ENCODE results near the gene MOBP.
"Not testable (repeated sequence)": the region's sequence is repeated elsewhere in the genome, so short reads cannot be mapped to it uniquely, and the experiment has no call there.

MOBP gene

GRCh38 chr3:39457361-39457760 is 10.1 kb upstream of the MOBP start (continued):
- TF ChIP-seq ZNF830 (tag by site-specific recombination; IDR thresholded peaks at IDR 0.05; ENCODE audit: low read depth) (no peak), ZNF114 (tag by site-specific recombination; IDR thresholded peaks at IDR 0.05) (no peak)
- TF ChIP-seq, protein P1, sequence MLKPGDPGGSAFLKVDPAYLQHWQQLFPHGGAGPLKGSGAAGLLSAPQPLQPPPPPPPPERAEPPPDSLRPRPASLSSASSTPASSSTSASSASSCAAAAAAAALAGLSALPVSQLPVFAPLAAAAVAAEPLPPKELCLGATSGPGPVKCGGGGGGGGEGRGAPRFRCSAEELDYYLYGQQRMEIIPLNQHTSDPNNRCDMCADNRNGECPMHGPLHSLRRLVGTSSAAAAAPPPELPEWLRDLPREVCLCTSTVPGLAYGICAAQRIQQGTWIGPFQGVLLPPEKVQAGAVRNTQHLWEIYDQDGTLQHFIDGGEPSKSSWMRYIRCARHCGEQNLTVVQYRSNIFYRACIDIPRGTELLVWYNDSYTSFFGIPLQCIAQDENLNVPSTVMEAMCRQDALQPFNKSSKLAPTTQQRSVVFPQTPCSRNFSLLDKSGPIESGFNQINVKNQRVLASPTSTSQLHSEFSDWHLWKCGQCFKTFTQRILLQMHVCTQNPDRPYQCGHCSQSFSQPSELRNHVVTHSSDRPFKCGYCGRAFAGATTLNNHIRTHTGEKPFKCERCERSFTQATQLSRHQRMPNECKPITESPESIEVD (tag by site-specific recombination; IDR thresholded peaks at IDR 0.05) = no peak

- ChIA-PET POLR2A (interaction anchor here (0.6 kb wide), 1 partner anchor 23 kb away, joined by 5 read pairs; no protein-coding TSS in a partner anchor), CTCF (interaction anchor here (0.6 to 4.5 kb wide), 3 partner anchors 11 to 720 kb away, joined by 3 to 19 read pairs (median 3); no protein-coding TSS in a partner anchor)
- not testable (repeated sequence) for H3K4me3 ChIP-seq (ENCODE audit: low read depth, low read length); H3K9me3 ChIP-seq (ENCODE audit: control insufficient read depth, insufficient read depth, low read depth, low read length); H3K27ac ChIP-seq (ENCODE audit: extremely low read depth, low read depth, low read length); H3K36me3 ChIP-seq (ENCODE audit: control insufficient read depth in 2 of 2, insufficient read depth in 1 of 2, low read length in 2 of 2); H3K4me1 ChIP-seq (ENCODE audit: control insufficient read depth, insufficient read depth, low read length)
Observed at GRCh38 chr3:39458579-39458978, 8.9 kb upstream of the MOBP start.

- ChIA-PET CTCF (interaction anchor here (0.7 to 4.5 kb wide), 2 partner anchors 11 to 13 kb away, joined by 4 to 19 read pairs; no protein-coding TSS in a partner anchor), POLR2A (no interaction called here)
- Histone ChIP-seq H3K36me3 (ENCODE audit: control insufficient read depth in 2 of 2, insufficient read depth in 1 of 2, low read length in 2 of 2) (no peaks in the 10 kb centered on the region), H3K4me1 (ENCODE audit: control insufficient read depth, insufficient read depth, low read length) (no peaks in the 10 kb centered on the region), H3K9me3 (ENCODE audit: control insufficient read depth, insufficient read depth, low read depth, low read length) (no peaks in the 10 kb centered on the region), H3K4me3 (ENCODE audit: low read depth, low read length) (no peak overlapping the region), H3K27ac (ENCODE audit: extremely low read depth, low read depth, low read length) (no peak overlapping the region)
- TF ChIP-seq ZNF529 (tag by site-specific recombination; IDR thresholded peaks at IDR 0.05; ENCODE audit: insufficient replicate concordance) = no peak
- TF ChIP-seq, protein P2, sequence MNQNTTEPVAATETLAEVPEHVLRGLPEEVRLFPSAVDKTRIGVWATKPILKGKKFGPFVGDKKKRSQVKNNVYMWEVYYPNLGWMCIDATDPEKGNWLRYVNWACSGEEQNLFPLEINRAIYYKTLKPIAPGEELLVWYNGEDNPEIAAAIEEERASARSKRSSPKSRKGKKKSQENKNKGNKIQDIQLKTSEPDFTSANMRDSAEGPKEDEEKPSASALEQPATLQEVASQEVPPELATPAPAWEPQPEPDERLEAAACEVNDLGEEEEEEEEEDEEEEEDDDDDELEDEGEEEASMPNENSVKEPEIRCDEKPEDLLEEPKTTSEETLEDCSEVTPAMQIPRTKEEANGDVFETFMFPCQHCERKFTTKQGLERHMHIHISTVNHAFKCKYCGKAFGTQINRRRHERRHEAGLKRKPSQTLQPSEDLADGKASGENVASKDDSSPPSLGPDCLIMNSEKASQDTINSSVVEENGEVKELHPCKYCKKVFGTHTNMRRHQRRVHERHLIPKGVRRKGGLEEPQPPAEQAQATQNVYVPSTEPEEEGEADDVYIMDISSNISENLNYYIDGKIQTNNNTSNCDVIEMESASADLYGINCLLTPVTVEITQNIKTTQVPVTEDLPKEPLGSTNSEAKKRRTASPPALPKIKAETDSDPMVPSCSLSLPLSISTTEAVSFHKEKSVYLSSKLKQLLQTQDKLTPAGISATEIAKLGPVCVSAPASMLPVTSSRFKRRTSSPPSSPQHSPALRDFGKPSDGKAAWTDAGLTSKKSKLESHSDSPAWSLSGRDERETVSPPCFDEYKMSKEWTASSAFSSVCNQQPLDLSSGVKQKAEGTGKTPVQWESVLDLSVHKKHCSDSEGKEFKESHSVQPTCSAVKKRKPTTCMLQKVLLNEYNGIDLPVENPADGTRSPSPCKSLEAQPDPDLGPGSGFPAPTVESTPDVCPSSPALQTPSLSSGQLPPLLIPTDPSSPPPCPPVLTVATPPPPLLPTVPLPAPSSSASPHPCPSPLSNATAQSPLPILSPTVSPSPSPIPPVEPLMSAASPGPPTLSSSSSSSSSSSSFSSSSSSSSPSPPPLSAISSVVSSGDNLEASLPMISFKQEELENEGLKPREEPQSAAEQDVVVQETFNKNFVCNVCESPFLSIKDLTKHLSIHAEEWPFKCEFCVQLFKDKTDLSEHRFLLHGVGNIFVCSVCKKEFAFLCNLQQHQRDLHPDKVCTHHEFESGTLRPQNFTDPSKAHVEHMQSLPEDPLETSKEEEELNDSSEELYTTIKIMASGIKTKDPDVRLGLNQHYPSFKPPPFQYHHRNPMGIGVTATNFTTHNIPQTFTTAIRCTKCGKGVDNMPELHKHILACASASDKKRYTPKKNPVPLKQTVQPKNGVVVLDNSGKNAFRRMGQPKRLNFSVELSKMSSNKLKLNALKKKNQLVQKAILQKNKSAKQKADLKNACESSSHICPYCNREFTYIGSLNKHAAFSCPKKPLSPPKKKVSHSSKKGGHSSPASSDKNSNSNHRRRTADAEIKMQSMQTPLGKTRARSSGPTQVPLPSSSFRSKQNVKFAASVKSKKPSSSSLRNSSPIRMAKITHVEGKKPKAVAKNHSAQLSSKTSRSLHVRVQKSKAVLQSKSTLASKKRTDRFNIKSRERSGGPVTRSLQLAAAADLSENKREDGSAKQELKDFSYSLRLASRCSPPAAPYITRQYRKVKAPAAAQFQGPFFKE (tag by site-specific recombination; IDR thresholded peaks at IDR 0.05; ENCODE audit: borderline replicate concordance) = no peak
Observed at GRCh38 chr3:39460677-39461076, 6.8 kb upstream of the MOBP start.

DNA sequence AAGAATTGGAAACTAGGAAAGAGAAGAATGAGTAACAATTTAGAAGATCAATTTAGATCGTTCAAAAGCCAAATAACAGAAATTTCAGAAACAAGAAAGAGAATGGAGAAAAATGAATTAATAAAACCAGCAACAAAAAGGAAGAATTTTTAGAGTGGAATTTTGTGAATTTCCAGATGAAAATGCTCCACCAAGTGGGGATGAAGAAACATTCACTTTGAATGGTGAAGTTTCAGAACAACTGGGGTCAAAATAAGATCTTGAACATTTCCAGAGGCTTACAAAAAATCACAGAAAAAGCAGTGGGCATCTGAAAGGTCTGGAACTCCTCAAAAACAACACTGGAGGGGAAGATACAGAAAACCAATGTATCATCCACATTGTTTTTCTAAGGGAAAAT is 4.2 kb upstream of the MOBP start:
- Histone ChIP-seq H3K36me3 (ENCODE audit: control insufficient read depth in 2 of 2, insufficient read depth in 1 of 2, low read length in 2 of 2) (no peaks in the 10 kb centered on the region), H3K27ac (ENCODE audit: extremely low read depth, low read depth, low read length) (no peak overlapping the region), H3K4me1 (ENCODE audit: control insufficient read depth, insufficient read depth, low read length) (no peaks in the 10 kb centered on the region), H3K4me3 (ENCODE audit: low read depth, low read length) (no peak overlapping the region), H3K9me3 (ENCODE audit: control insufficient read depth, insufficient read depth, low read depth, low read length) (no peaks in the 10 kb centered on the region)
- ChIA-PET POLR2A (no interaction called here), CTCF (no interaction called here)
- TF ChIP-seq, protein P3, sequence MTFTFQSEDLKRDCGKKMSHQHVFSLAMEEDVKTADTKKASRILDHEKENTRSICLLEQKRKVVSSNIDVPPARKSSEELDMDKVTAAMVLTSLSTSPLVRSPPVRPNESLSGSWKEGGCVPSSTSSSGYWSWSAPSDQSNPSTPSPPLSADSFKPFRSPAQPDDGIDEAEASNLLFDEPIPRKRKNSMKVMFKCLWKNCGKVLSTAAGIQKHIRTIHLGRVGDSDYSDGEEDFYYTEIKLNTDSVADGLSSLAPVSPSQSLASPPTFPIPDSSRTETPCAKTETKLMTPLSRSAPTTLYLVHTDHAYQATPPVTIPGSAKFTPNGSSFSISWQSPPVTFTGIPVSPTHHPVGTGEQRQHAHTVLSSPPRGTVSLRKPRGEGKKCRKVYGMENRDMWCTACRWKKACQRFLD (tag by site-specific recombination; IDR thresholded peaks at IDR 0.05) = no peak
- TF ChIP-seq ZNF473 (tag by site-specific recombination; IDR thresholded peaks at IDR 0.05) (no peak), ZNF776 (tag by site-specific recombination; IDR thresholded peaks at IDR 0.05; ENCODE audit: borderline replicate concordance) (no peak), KLF1 (tag by site-specific recombination; IDR thresholded peaks at IDR 0.05) (no peak), ZNF426 (tag by site-specific recombination; IDR thresholded peaks at IDR 0.05) (no peak), ZNF558 (tag by site-specific recombination; IDR thresholded peaks at IDR 0.05) (no peak), ZNF174 (tag by site-specific recombination; IDR thresholded peaks at IDR 0.05) (no peak), KLF7 (tag by site-specific recombination; IDR thresholded peaks at IDR 0.05; ENCODE audit: borderline replicate concordance) (no peak), ZFP69B (tag by site-specific recombination; IDR thresholded peaks at IDR 0.05) (no peak), GLIS1 (tag by site-specific recombination; IDR thresholded peaks at IDR 0.05) (no peak), ZBTB17 (tag by site-specific recombination; IDR thresholded peaks at IDR 0.05) (no peak), SETDB1 (IDR thresholded peaks at IDR 0.05; ENCODE audit: insufficient read length, low read length) (no peak)
- TF ChIP-seq, protein P4, sequence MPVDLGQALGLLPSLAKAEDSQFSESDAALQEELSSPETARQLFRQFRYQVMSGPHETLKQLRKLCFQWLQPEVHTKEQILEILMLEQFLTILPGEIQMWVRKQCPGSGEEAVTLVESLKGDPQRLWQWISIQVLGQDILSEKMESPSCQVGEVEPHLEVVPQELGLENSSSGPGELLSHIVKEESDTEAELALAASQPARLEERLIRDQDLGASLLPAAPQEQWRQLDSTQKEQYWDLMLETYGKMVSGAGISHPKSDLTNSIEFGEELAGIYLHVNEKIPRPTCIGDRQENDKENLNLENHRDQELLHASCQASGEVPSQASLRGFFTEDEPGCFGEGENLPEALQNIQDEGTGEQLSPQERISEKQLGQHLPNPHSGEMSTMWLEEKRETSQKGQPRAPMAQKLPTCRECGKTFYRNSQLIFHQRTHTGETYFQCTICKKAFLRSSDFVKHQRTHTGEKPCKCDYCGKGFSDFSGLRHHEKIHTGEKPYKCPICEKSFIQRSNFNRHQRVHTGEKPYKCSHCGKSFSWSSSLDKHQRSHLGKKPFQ (tag by site-specific recombination; IDR thresholded peaks at IDR 0.05) = no peak

Measured in HEK293 (cell line).